HepG2 (cell line): ENCODE data around the gene ACOT8. TPM values are rescaled to one million over a fixed set of nuclear protein-coding genes. Genes with fewer than 3 reads are reported as not detected.

ENCODE experiments used
- HNF1B ChIP-seq: sonication (generic); formaldehyde crosslinking; IDR thresholded peaks from 2 replicates; pipeline ENCODE4 v1.5.1; 2020; ENCODE audit warnings: mild to moderate bottlenecking, moderate library complexity, missing genetic modification reagents
- NFKBIZ ChIP-seq: IDR thresholded peaks from 2 replicates; pipeline ENCODE4 v1.6.1; 2018; ENCODE audit warnings: missing genetic modification reagents, missing compliant biosample characterization
- NRL ChIP-seq: sonication (generic); formaldehyde crosslinking; IDR thresholded peaks from 2 replicates; pipeline ENCODE4 v1.5.0; 2020; ENCODE audit warnings: missing genetic modification reagents, mild to moderate bottlenecking, moderate library complexity, borderline replicate concordance
- PHB2 ChIP-seq: fragments of 450-650 bp; IDR thresholded peaks from 2 replicates; pipeline ENCODE4 v1.6.1; 2018; ENCODE audit not compliant: partially characterized antibody
- RBM22 ChIP-seq: fragments of 200-400 bp; formaldehyde crosslinking; optimal IDR thresholded peaks from 2 replicates; pipeline ENCODE3; 2017; ENCODE audit warnings: mild to moderate bottlenecking, low read length, moderate library complexity
- SAP130 ChIP-seq: IDR thresholded peaks from 2 replicates; pipeline ENCODE4 v1.6.1; 2016; ENCODE audit warnings: low read depth
- TIGD3 ChIP-seq: sonication (generic); formaldehyde crosslinking; IDR thresholded peaks from 2 replicates; pipeline ENCODE4 v1.5.1; 2020; ENCODE audit warnings: mild to moderate bottlenecking, missing genetic modification reagents, borderline replicate concordance
- UBTF ChIP-seq: sonication (generic); formaldehyde crosslinking; IDR thresholded peaks from 2 replicates; pipeline ENCODE4 v1.4.0; 2020; ENCODE audit warnings: mild to moderate bottlenecking, missing genetic modification reagents
- ZMYM2 ChIP-seq: sonication (generic); formaldehyde crosslinking; IDR thresholded peaks from 2 replicates; pipeline ENCODE4 v1.8.0; 2022; ENCODE audit warnings: mild to moderate bottlenecking, missing genetic modification reagents
- ZNF280D ChIP-seq: sonication (generic); formaldehyde crosslinking; IDR thresholded peaks from 2 replicates; pipeline ENCODE4 v1.5.1; 2020; ENCODE audit warnings: mild to moderate bottlenecking, missing genetic modification reagents
- ZNF33A ChIP-seq: sonication (generic); formaldehyde crosslinking; IDR thresholded peaks from 2 replicates; pipeline ENCODE4 v1.5.1; 2020; ENCODE audit warnings: missing genetic modification reagents, mild to moderate bottlenecking, moderate library complexity, borderline replicate concordance
- ZNF619 ChIP-seq: sonication (generic); formaldehyde crosslinking; IDR thresholded peaks from 2 replicates; pipeline ENCODE4 v1.4.0; 2020; ENCODE audit warnings: mild to moderate bottlenecking, missing genetic modification reagents
- ZNF691 ChIP-seq: sonication (generic); formaldehyde crosslinking; IDR thresholded peaks from 2 replicates; pipeline ENCODE4 v1.4.0; 2020; ENCODE audit warnings: missing genetic modification reagents, low read depth, mild to moderate bottlenecking, borderline replicate concordance
- polyA plus RNA-seq, 8 experiments: library from polyadenylated mRNA; depleted of rRNA in 3 of 8; stranded (reverse) in 7 of 8; unstranded in 1 of 8; fragments of >200 nt; fragmentation: Illumina TruSeq in 4 of 8; extraction: Trizol in 4 of 8; gene quantifications; 2 replicates each; pipeline versions ENCODE4 v1.2.1 to v1.2.3, GENCODE V29; 2011 to 2016; ENCODE audit warnings: low read depth in 4 of 8, missing spikeins in 1 of 8, mixed read lengths in 1 of 8; ENCODE audit not compliant: insufficient read depth in 1 of 8
- total RNA-seq, 5 experiments: library from RNA; depleted of rRNA; stranded (reverse); fragments of >200 nt; fragmentation: Illumina TruSeq; extraction: Trizol; gene quantifications; 2 replicates each; pipeline ENCODE4 v1.2.3, GENCODE V29; 2016; ENCODE audit warnings: low read depth in 1 of 5

ACOT8 gene
- total and polyA plus RNA-seq, 2 of the 13 experiments (the other 11 are each of a cell fraction or from before 2014, with no cell fraction given): 31.4 to 45.5 TPM

GRCh38 chr20:45833883-45834796 is 23.1 kb downstream of the ACOT8 start (continued):
- no peak for TF ChIP-seq ZNF280D (CRISPR knock-in tag)
- TF ChIP-seq RBM22: no peak
- TF ChIP-seq ZNF619 (CRISPR knock-in tag): no peak; the same call in 1 of the 2 replicates
- peak; percentile 64 for TF ChIP-seq SAP130 (CRISPR knock-in tag)
- 0 out of 2 replicates have a peak, but pooled peaks have one; percentile 15 for TF ChIP-seq TIGD3 (CRISPR knock-in tag)
- TF ChIP-seq ZNF33A (CRISPR knock-in tag): no peak
- peak; percentile 66; the same call in 1 of the 2 replicates for TF ChIP-seq ZNF691 (CRISPR knock-in tag)
- no peak; the same call in 1 of the 2 replicates for TF ChIP-seq NRL (CRISPR knock-in tag)
- peak; percentile 72; the same call in 1 of the 2 replicates for TF ChIP-seq HNF1B (CRISPR knock-in tag)
- peak; percentile 82; the same call in 1 of the 2 replicates for TF ChIP-seq ZMYM2 (CRISPR knock-in tag)
- peak; percentile 69 for TF ChIP-seq UBTF (CRISPR knock-in tag)
- no peak for TF ChIP-seq PHB2
- TF ChIP-seq NFKBIZ: 0 out of 2 replicates have a peak, but pooled peaks have one; percentile 25
